Neural progenitor cell (in vitro differentiated cells): ENCODE results near the gene SLAMF7. TPM values are rescaled to one million over a fixed set of nuclear protein-coding genes. Genes with fewer than 3 reads are reported as not detected.

Experiments
- DNase-seq: peaks from one replicate; pipeline ENCODE4 v3.0.0-alpha.2; 2016; ENCODE audit warnings: low spot score
- H2AFZ ChIP-seq: fragments of 200-600 bp; sonication (generic); replicated peaks from 2 replicates; pipeline ENCODE4 v1.6.1; 2016; ENCODE audit warnings: antibody characterized with exemption
- H3F3A ChIP-seq: fragments of 200-600 bp; sonication (generic); 2 replicates; pipeline ENCODE4 v1.6.1; 2016; ENCODE audit warnings: antibody characterized with exemption, low read depth
- H3K27ac ChIP-seq: fragments of 200-600 bp; sonication (generic); 2 replicates; pipeline ENCODE4 v1.5.1; 2016; ENCODE audit warnings: mild to moderate bottlenecking
- H3K27me3 ChIP-seq: fragments of 200-600 bp; sonication (generic); 2 replicates; pipeline ENCODE4 v1.6.1; 2016; ENCODE audit warnings: mild to moderate bottlenecking, moderate library complexity
- H3K36me3 ChIP-seq: fragments of 200-600 bp; sonication (generic); 2 replicates; pipeline ENCODE4 v1.5.1; 2016
- H3K4me1 ChIP-seq: fragments of 200-600 bp; sonication (generic); 2 replicates; pipeline ENCODE4 v1.6.1; 2016; ENCODE audit warnings: mixed run types
- H3K4me2 ChIP-seq: fragments of 200-600 bp; sonication (generic); 2 replicates; pipeline ENCODE4 v1.6.1; 2016
- H3K4me3 ChIP-seq: fragments of 200-600 bp; sonication (generic); 2 replicates; pipeline ENCODE4 v1.5.1; 2016
- H3K79me2 ChIP-seq: fragments of 200-600 bp; sonication (generic); 2 replicates; pipeline ENCODE4 v1.6.1; 2016; ENCODE audit warnings: low read depth
- H3K9ac ChIP-seq: fragments of 200-600 bp; sonication (generic); 2 replicates; pipeline ENCODE4 v1.6.1; 2016
- H3K9me3 ChIP-seq: fragments of 200-600 bp; sonication (generic); 2 replicates; pipeline ENCODE4 v1.5.1; 2016; ENCODE audit warnings: low read depth
- H4K20me1 ChIP-seq: fragments of 200-600 bp; sonication (generic); 2 replicates; pipeline ENCODE4 v1.6.1; 2016; ENCODE audit warnings: low read depth
- H3K27ac Mint-ChIP-seq: 3 replicates; pipeline ENCODE4 v1.8.0; 2021; ENCODE audit warnings: mixed read lengths
- H3K27me3 Mint-ChIP-seq: 2 replicates; pipeline ENCODE4 v1.8.0; 2022; ENCODE audit warnings: low read depth, mild to moderate bottlenecking, inconsistent platforms, moderate library complexity, mixed read lengths; ENCODE audit not compliant: insufficient read depth
- H3K36me3 Mint-ChIP-seq: 3 replicates; pipeline ENCODE4 v1.8.0; 2021; ENCODE audit warnings: mixed read lengths
- H3K4me1 Mint-ChIP-seq: 3 replicates; pipeline ENCODE4 v1.8.0; 2021; ENCODE audit warnings: mixed read lengths
- H3K4me3 Mint-ChIP-seq: 3 replicates; pipeline ENCODE4 v1.8.0; 2021; ENCODE audit warnings: mild to moderate bottlenecking, moderate library complexity, mixed read lengths
- H3K9me3 Mint-ChIP-seq: 3 replicates; pipeline ENCODE4 v1.8.0; 2020; ENCODE audit warnings: mixed read lengths
- EZH2 ChIP-seq: fragments of 200-600 bp; sonication (generic); IDR thresholded peaks from 2 replicates; pipeline ENCODE4 v1.6.1; 2017; ENCODE audit warnings: antibody characterized with exemption, mild to moderate bottlenecking, moderate library complexity
- EZH2phosphoT487 ChIP-seq: fragments of 200-600 bp; sonication (generic); IDR thresholded peaks from 2 replicates; pipeline ENCODE4 v1.6.1; 2017; ENCODE audit warnings: antibody characterized with exemption
- total RNA-seq: library from RNA; depleted of rRNA; stranded (reverse); fragments of >200 nt; gene quantifications from 2 replicates; pipeline ENCODE4 v1.2.3, GENCODE V29; 2015; ENCODE audit warnings: low replicate concordance
- TF ChIP-seq, protein P1 (sequence below): fragments of 200-600 bp; sonication (generic); IDR thresholded peaks from 2 replicates; pipeline ENCODE4 v1.5.1; 2017; ENCODE audit warnings: antibody characterized with exemption, mild to moderate bottlenecking

Gene SLAMF7
- total RNA-seq, 1 donor from 2014 or later = not detected

DNA sequence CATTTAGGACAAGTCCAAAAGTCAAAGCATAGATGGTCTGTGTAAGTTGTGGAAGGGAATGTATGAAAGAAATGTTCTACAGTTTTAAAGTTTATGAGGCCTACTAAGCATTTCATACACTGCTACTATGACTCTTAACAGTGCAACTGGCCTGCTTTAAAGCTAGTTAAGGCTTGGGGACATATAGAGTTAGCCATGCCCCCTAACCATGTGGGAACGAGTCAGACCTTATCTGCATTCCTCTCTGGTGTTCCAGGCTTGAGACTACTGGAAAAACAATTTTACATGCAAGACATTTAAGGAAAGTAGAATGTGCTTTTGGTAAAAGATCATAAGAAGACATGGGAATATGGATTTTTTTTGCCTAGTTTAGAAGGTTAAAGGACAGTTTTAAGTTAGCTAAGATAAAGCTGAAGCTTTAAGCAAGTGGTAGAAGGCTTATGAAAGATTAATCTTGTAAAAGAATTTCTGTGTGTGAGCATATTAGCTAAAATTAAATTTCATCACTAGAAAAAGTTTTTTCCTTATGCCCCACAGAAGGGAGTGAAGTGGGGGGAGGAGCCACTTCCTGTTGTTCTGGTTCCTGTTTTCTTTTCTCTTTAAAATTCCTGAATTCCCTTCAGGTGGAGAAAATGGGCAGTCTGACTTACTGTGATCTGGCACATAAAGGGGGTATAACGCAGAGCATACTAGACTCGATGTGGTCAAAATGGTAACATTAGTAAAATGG is 18.5 kb upstream of the SLAMF7 start:
- Histone ChIP-seq H3K9ac (no peak overlapping the region), H3F3A (peaks cover 8% of the 10 kb centered on the region), H3K36me3 (no peaks in the 10 kb centered on the region), H3K27ac (no peak overlapping the region), H3K4me1 (peaks cover 9% of the 10 kb centered on the region), H3K79me2 (no peaks in the 10 kb centered on the region), H3K9me3 (no peaks in the 10 kb centered on the region), H3K4me3 (no peak overlapping the region), H4K20me1 (no peaks in the 10 kb centered on the region), H3K27me3 (no peaks in the 10 kb centered on the region), H2AFZ (no peak overlapping the region), H3K4me2 (no peak overlapping the region)
- no peaks in the 10 kb centered on the region for H3K36me3 Mint-ChIP-seq
- no peak for TF ChIP-seq EZH2phosphoT487
- TF ChIP-seq, protein P1, sequence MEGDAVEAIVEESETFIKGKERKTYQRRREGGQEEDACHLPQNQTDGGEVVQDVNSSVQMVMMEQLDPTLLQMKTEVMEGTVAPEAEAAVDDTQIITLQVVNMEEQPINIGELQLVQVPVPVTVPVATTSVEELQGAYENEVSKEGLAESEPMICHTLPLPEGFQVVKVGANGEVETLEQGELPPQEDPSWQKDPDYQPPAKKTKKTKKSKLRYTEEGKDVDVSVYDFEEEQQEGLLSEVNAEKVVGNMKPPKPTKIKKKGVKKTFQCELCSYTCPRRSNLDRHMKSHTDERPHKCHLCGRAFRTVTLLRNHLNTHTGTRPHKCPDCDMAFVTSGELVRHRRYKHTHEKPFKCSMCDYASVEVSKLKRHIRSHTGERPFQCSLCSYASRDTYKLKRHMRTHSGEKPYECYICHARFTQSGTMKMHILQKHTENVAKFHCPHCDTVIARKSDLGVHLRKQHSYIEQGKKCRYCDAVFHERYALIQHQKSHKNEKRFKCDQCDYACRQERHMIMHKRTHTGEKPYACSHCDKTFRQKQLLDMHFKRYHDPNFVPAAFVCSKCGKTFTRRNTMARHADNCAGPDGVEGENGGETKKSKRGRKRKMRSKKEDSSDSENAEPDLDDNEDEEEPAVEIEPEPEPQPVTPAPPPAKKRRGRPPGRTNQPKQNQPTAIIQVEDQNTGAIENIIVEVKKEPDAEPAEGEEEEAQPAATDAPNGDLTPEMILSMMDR = no peak
- TF ChIP-seq EZH2 = no peak
- H3K27me3 Mint-ChIP-seq = no peaks in the 10 kb centered on the region
- no peak for DNase-seq
- no peak overlapping the region for H3K4me3 Mint-ChIP-seq
- H3K4me1 Mint-ChIP-seq = no peaks in the 10 kb centered on the region
- peaks cover 4% of the 10 kb centered on the region for H3K9me3 Mint-ChIP-seq
- H3K27ac Mint-ChIP-seq = no peak overlapping the region

DNA sequence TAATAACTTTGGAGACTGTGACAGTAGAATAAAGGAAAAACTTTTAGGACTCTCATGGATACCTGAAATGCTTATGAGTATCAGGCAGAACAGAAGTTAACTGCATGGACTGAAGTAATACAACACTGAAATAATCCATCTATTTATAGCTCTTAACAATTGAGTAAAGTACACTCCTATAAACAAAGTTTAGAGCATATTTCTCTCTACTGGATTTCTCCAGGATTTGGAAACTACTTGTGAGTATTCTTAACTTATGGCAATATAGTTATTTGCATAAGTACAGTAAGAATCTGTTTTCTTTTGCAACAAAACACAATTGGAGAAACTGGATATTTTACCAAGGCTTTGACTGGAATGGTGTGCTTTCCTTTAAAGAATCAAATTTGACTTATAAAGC is 17.6 kb upstream of the SLAMF7 start:
- Histone ChIP-seq H3K27ac (no peak overlapping the region), H2AFZ (no peak overlapping the region), H3K4me2 (no peak overlapping the region), H3K27me3 (no peaks in the 10 kb centered on the region), H4K20me1 (no peaks in the 10 kb centered on the region), H3K9me3 (no peaks in the 10 kb centered on the region), H3K36me3 (no peaks in the 10 kb centered on the region), H3K4me3 (no peak overlapping the region), H3F3A (peaks cover 8% of the 10 kb centered on the region), H3K9ac (no peak overlapping the region), H3K79me2 (no peaks in the 10 kb centered on the region), H3K4me1 (peaks cover 11% of the 10 kb centered on the region)
- no peaks in the 10 kb centered on the region for H3K27me3 Mint-ChIP-seq
- H3K4me3 Mint-ChIP-seq = no peak overlapping the region
- no peaks in the 10 kb centered on the region for H3K4me1 Mint-ChIP-seq
- H3K27ac Mint-ChIP-seq = no peak overlapping the region
- no peak for DNase-seq
- TF ChIP-seq, protein P1 = no peak
- TF ChIP-seq EZH2 = no peak
- no peak for TF ChIP-seq EZH2phosphoT487
- no peaks in the 10 kb centered on the region for H3K36me3 Mint-ChIP-seq
- H3K9me3 Mint-ChIP-seq = peaks cover 4% of the 10 kb centered on the region

GRCh38 chr1:160722726-160723125 is 16.3 kb upstream of the SLAMF7 start:
- no peak overlapping the region for H3K27ac ChIP-seq
- DNase-seq = peak; percentile 38
- H3K36me3 ChIP-seq = no peaks in the 10 kb centered on the region
- no peaks in the 10 kb centered on the region for H3K27me3 ChIP-seq
- Mint-ChIP-seq H3K27me3 (no peaks in the 10 kb centered on the region), H3K4me3 (no peak overlapping the region), H3K4me1 (no peaks in the 10 kb centered on the region), H3K36me3 (no peaks in the 10 kb centered on the region), H3K27ac (peak overlapping the region; percentile 47), H3K9me3 (peaks cover 4% of the 10 kb centered on the region)
- no peak overlapping the region for H3K9ac ChIP-seq
- H3K4me2 ChIP-seq = no peak overlapping the region
- peaks cover 8% of the 10 kb centered on the region for H3F3A ChIP-seq
- no peak overlapping the region for H2AFZ ChIP-seq
- no peaks in the 10 kb centered on the region for H3K79me2 ChIP-seq
- no peaks in the 10 kb centered on the region for H3K9me3 ChIP-seq
- no peak overlapping the region for H3K4me3 ChIP-seq
- H3K4me1 ChIP-seq = peaks cover 13% of the 10 kb centered on the region
- no peaks in the 10 kb centered on the region for H4K20me1 ChIP-seq
- TF ChIP-seq EZH2 = no peak

DNA sequence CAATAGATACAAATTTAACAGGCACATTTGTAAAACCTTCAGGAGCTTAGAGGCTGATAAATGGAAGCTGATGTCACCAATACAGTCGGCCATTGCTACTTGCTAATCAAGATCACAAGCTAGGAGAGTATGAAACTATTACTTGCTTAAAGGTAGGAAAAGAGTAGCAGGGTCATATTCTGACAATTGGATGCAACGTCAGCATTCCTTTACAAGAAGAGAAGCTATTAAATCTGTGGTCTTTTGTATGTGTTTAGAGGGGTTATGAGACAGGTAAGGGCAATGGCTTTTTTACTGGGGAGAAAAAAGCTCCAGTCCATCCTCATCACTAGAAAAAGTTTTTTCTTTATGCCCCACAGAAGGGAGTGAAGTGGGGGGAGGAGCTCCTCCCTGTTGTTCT is 15.7 kb upstream of the SLAMF7 start:
- peaks cover 4% of the 10 kb centered on the region for H3K9me3 Mint-ChIP-seq
- no peaks in the 10 kb centered on the region for H3K79me2 ChIP-seq
- no peak for DNase-seq
- H4K20me1 ChIP-seq = no peaks in the 10 kb centered on the region
- TF ChIP-seq EZH2phosphoT487 (no peak), EZH2 (no peak)
- TF ChIP-seq, protein P1 = no peak
- no peaks in the 10 kb centered on the region for H3K36me3 ChIP-seq
- no peaks in the 10 kb centered on the region for H3K9me3 ChIP-seq
- no peaks in the 10 kb centered on the region for H3K4me1 Mint-ChIP-seq
- no peak overlapping the region for H3K4me3 Mint-ChIP-seq
- H3K36me3 Mint-ChIP-seq = no peaks in the 10 kb centered on the region
- H3K9ac ChIP-seq = no peak overlapping the region
- H3K27ac Mint-ChIP-seq = no peak overlapping the region
- H3K27me3 ChIP-seq = no peaks in the 10 kb centered on the region
- no peaks in the 10 kb centered on the region for H3K27me3 Mint-ChIP-seq
- no peak overlapping the region for H2AFZ ChIP-seq
- no peak overlapping the region for H3K27ac ChIP-seq
- no peak overlapping the region for H3K4me2 ChIP-seq
- H3K4me1 ChIP-seq = peaks cover 13% of the 10 kb centered on the region
- H3F3A ChIP-seq = peaks cover 8% of the 10 kb centered on the region
- H3K4me3 ChIP-seq = no peak overlapping the region
